ENCODE data around the gene TFCP2L1. TPM values are rescaled to one million over a fixed set of nuclear protein-coding genes. Genes with fewer than 3 reads are reported as not detected.
A peak's percentile ranks its signal among the peaks of the same experiment; 100 is the strongest.

TFCP2L1 gene
- total RNA-seq, 1 experiment from 2014 or later = 18.4 TPM

DNA sequence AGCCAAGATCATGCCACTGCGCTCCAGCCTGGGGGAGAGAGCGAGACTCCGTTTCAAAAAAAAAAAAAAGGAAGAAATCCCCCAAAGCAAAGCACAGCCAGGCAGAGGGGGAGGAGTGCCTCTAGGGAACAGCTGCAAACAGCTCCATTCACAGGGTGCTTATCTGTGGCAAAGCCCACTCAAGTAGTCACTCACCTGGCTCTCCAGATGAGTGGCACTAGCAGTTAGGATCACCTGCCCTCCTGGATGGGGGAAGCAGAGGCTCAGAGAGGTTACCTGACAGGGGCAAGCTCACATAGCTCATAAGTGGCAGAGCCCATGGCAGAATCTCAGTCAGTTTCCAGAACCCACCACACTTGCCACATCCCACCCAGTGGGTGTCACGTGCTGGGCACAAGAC is 30.3 kb downstream of the TFCP2L1 start:
- Mint-ChIP-seq H3K4me3 (ENCODE audit: unreplicated experiment) (no peak overlapping the region), H3K27me3 (ENCODE audit: insufficient read depth, unreplicated experiment) (no peaks in the 10 kb centered on the region), H3K9me3 (ENCODE audit: unreplicated experiment) (no peaks in the 10 kb centered on the region), H3K27ac (ENCODE audit: unreplicated experiment) (no peak overlapping the region), H3K36me3 (ENCODE audit: insufficient read depth, unreplicated experiment) (no peaks in the 10 kb centered on the region), H3K4me1 (ENCODE audit: low read depth, unreplicated experiment) (no peaks in the 10 kb centered on the region)
- Histone ChIP-seq H3K27me3 (replicated peaks; ENCODE audit: control insufficient read depth, insufficient read depth, low read length) (no peaks in the 10 kb centered on the region), H3K9me3 (no peaks in the 10 kb centered on the region), H3K4me3 (ENCODE audit: low read depth, low read length) (no peak overlapping the region), H3K36me3 (ENCODE audit: control insufficient read depth, insufficient read depth, low read length) (no peaks in the 10 kb centered on the region), H3K4me1 (no peaks in the 10 kb centered on the region)
- TF ChIP-seq, protein P1, sequence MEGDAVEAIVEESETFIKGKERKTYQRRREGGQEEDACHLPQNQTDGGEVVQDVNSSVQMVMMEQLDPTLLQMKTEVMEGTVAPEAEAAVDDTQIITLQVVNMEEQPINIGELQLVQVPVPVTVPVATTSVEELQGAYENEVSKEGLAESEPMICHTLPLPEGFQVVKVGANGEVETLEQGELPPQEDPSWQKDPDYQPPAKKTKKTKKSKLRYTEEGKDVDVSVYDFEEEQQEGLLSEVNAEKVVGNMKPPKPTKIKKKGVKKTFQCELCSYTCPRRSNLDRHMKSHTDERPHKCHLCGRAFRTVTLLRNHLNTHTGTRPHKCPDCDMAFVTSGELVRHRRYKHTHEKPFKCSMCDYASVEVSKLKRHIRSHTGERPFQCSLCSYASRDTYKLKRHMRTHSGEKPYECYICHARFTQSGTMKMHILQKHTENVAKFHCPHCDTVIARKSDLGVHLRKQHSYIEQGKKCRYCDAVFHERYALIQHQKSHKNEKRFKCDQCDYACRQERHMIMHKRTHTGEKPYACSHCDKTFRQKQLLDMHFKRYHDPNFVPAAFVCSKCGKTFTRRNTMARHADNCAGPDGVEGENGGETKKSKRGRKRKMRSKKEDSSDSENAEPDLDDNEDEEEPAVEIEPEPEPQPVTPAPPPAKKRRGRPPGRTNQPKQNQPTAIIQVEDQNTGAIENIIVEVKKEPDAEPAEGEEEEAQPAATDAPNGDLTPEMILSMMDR (IDR thresholded peaks at IDR 0.05; ENCODE audit: insufficient read depth in 1 of 2, low read depth in 1 of 2, low read length in 1 of 2, severe bottlenecking in 1 of 2, unreplicated experiment in 1 of 2) = no peak
- CTCF ChIA-PET = no interaction called here
- POLR2A ChIA-PET = no interaction called here
- no TSS peak for BruUV-seq (replicated peaks)
- intact Hi-C loops (cut with micrococcal nuclease; ENCODE audit: unreplicated experiment) = no loop called here
- DNase-seq = peak in 1 of 2 experiments; percentile 14

DNA sequence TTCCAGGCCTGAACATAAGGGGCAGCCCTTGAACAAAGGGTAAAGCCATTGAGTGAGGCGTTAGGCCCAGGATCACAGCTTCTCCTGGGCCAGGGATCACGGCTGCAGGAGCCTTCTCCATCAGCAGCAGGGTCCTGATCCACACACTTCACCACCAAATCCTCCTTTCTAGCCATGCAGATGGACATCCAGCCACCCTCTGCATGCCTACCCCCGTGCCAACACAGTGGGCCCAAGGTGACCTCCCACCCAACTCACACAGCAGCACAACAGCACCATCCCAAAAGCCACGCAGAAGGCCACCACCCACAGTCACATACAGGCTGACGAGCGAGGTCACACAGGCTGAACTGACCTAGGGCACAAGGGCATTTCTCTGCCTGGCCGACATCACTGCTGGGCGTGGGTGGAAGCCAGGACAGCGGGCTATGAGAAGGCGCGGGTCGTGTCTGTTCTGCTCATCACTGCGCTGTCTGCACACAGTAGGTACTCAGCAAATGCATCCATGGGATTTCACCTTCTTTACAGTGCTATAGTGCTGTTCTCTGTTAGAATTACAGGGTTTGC is 31.2 kb downstream of the TFCP2L1 start:
- no peaks in the 10 kb centered on the region for H3K36me3 Mint-ChIP-seq (ENCODE audit: insufficient read depth, unreplicated experiment)
- ChIA-PET CTCF (no interaction called here), POLR2A (no interaction called here)
- peak overlapping the region; percentile 13 for H3K27ac Mint-ChIP-seq (ENCODE audit: unreplicated experiment)
- Histone ChIP-seq H3K36me3 (ENCODE audit: control insufficient read depth, insufficient read depth, low read length) (no peaks in the 10 kb centered on the region), H3K9me3 (no peaks in the 10 kb centered on the region), H3K4me3 (ENCODE audit: low read depth, low read length) (no peak overlapping the region), H3K27me3 (replicated peaks; ENCODE audit: control insufficient read depth, insufficient read depth, low read length) (no peaks in the 10 kb centered on the region), H3K4me1 (no peaks in the 10 kb centered on the region)
- DNase-seq = peak in 1 of 2 experiments; percentile 12
- intact Hi-C loops (cut with micrococcal nuclease; ENCODE audit: unreplicated experiment) = no loop called here
- no peaks in the 10 kb centered on the region for H3K9me3 Mint-ChIP-seq (ENCODE audit: unreplicated experiment)
- no peaks in the 10 kb centered on the region for H3K27me3 Mint-ChIP-seq (ENCODE audit: insufficient read depth, unreplicated experiment)
- BruUV-seq (replicated peaks) = no TSS peak
- H3K4me1 Mint-ChIP-seq (ENCODE audit: low read depth, unreplicated experiment) = no peaks in the 10 kb centered on the region
- TF ChIP-seq, protein P1 (IDR thresholded peaks at IDR 0.05; ENCODE audit: insufficient read depth in 1 of 2, low read depth in 1 of 2, low read length in 1 of 2, severe bottlenecking in 1 of 2, unreplicated experiment in 1 of 2) = no peak
- H3K4me3 Mint-ChIP-seq (ENCODE audit: unreplicated experiment) = no peak overlapping the region

DNA sequence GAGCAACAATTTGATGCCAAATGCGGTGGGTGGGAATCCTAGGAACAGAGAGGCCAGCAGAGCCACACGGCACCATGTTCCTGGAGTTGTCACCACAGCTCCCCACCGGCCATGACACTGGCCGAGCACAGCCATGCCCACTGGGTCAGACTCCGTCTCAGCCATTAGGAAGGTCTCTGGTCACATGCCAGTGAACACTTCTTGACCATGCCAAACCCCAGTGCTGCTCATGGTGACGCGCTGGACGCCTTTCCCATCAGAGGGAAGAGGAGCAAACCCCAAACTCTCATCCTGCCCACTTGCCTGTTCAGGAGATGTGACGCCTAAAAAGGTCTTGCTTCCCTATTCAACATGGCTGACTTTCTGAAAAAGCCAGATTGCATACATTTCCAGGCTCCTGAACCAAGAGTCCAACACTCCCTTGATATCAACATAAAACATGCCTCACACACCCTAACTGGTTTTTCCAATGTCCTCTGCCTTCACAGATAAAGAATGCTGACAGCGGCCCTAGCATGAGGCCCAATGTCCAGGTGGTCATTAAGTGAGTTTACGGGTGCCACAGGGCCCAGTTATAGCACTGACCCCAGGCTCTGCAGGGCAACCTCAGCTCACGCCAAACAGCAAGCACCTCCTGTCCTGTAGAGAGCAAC is 31.9 kb downstream of the TFCP2L1 start:
- no peaks in the 10 kb centered on the region for H3K27me3 ChIP-seq (replicated peaks; ENCODE audit: control insufficient read depth, insufficient read depth, low read length)
- H3K9me3 Mint-ChIP-seq (ENCODE audit: unreplicated experiment) = no peaks in the 10 kb centered on the region
- H3K27me3 Mint-ChIP-seq (ENCODE audit: insufficient read depth, unreplicated experiment) = no peaks in the 10 kb centered on the region
- peak in 1 of 2 experiments; percentile 16 for DNase-seq
- no peaks in the 10 kb centered on the region for H3K4me1 Mint-ChIP-seq (ENCODE audit: low read depth, unreplicated experiment)
- no peaks in the 10 kb centered on the region for H3K36me3 Mint-ChIP-seq (ENCODE audit: insufficient read depth, unreplicated experiment)
- TF ChIP-seq, protein P1 (IDR thresholded peaks at IDR 0.05; ENCODE audit: insufficient read depth in 1 of 2, low read depth in 1 of 2, low read length in 1 of 2, severe bottlenecking in 1 of 2, unreplicated experiment in 1 of 2) = no peak
- no peak overlapping the region for H3K4me3 Mint-ChIP-seq (ENCODE audit: unreplicated experiment)
- intact Hi-C loops (cut with micrococcal nuclease; ENCODE audit: unreplicated experiment) = no loop called here
- no peak overlapping the region for H3K4me3 ChIP-seq (ENCODE audit: low read depth, low read length)
- ChIA-PET POLR2A (no interaction called here), CTCF (interaction anchor here (1.0 kb wide), 1 partner anchor 103 kb away, joined by 3 read pairs; no protein-coding TSS in a partner anchor)
- no peaks in the 10 kb centered on the region for H3K36me3 ChIP-seq (ENCODE audit: control insufficient read depth, insufficient read depth, low read length)
- H3K4me1 ChIP-seq = no peaks in the 10 kb centered on the region
- no TSS peak for BruUV-seq (replicated peaks)
- no peak overlapping the region for H3K27ac Mint-ChIP-seq (ENCODE audit: unreplicated experiment)
- no peaks in the 10 kb centered on the region for H3K9me3 ChIP-seq

Data from Caco-2 (cell line).